Measurements from ENCODE around the gene PSG11.

- TF ChIP-seq, protein P1, sequence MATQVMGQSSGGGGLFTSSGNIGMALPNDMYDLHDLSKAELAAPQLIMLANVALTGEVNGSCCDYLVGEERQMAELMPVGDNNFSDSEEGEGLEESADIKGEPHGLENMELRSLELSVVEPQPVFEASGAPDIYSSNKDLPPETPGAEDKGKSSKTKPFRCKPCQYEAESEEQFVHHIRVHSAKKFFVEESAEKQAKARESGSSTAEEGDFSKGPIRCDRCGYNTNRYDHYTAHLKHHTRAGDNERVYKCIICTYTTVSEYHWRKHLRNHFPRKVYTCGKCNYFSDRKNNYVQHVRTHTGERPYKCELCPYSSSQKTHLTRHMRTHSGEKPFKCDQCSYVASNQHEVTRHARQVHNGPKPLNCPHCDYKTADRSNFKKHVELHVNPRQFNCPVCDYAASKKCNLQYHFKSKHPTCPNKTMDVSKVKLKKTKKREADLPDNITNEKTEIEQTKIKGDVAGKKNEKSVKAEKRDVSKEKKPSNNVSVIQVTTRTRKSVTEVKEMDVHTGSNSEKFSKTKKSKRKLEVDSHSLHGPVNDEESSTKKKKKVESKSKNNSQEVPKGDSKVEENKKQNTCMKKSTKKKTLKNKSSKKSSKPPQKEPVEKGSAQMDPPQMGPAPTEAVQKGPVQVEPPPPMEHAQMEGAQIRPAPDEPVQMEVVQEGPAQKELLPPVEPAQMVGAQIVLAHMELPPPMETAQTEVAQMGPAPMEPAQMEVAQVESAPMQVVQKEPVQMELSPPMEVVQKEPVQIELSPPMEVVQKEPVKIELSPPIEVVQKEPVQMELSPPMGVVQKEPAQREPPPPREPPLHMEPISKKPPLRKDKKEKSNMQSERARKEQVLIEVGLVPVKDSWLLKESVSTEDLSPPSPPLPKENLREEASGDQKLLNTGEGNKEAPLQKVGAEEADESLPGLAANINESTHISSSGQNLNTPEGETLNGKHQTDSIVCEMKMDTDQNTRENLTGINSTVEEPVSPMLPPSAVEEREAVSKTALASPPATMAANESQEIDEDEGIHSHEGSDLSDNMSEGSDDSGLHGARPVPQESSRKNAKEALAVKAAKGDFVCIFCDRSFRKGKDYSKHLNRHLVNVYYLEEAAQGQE (IDR thresholded peaks at IDR 0.05; ENCODE audit: low read depth) = no peak
- TF ChIP-seq TAF1 (IDR thresholded peaks at IDR 0.05; ENCODE audit: low read depth) (no peak), EGR1 (IDR thresholded peaks at IDR 0.05) (no peak), ZBTB7A (IDR thresholded peaks at IDR 0.05; ENCODE audit: low read depth) (no peak), RAD21 (IDR thresholded peaks at IDR 0.05; ENCODE audit: low read depth) (no peak), TCF12 (IDR thresholded peaks at IDR 0.05; ENCODE audit: low read depth) (no peak), EP300 (IDR thresholded peaks at IDR 0.05; ENCODE audit: borderline replicate concordance) (no peak), CREB1 (IDR thresholded peaks at IDR 0.05; ENCODE audit: low read depth) (no peak)
Measured at GRCh38 chr19:42985588-42985987, 40.7 kb downstream of the PSG11 start.

All from Ishikawa (cell line).